HepG2 (cell line): ENCODE results near the gene GAS2L2. TPM values are rescaled to one million over a fixed set of nuclear protein-coding genes. Genes with fewer than 3 reads are reported as not detected.

ENCODE experiments used
- ATAC-seq: fragments of 200-7000 bp; cut with Tn5 transposase; 3 replicates; pipeline ENCODE4 v1.9.1; 2020; ENCODE audit warnings: mild to moderate bottlenecking, moderate library complexity
- BruUV-seq: library from RNA; stranded (reverse); fragments of 400-500 nt; replicated peaks from 2 replicates; lab custom pipeline; 2021; lab: Mats Ljungman, UMichigan
- CTCF ChIA-PET: fragments of 300-600 bp; formaldehyde crosslinking; extraction: SDS; loops from one replicate; lab custom pipeline; 2021; ENCODE audit warnings: low total read pairs, inconsistent platforms, low intra/inter-chr PET ratio; lab: Yijun Ruan, JAX
- POLR2A ChIA-PET: fragments of 350-600 bp; sonication (Branson Sonifier 250); formaldehyde crosslinking; loops from one replicate; lab custom pipeline; 2020; ENCODE audit warnings: antibody characterized with exemption, inconsistent platforms; lab: Yijun Ruan, JAX
- DNase-seq: peaks from one replicate; pipeline ENCODE4 v3.0.0-alpha.2; 2015; ENCODE audit warnings: low spot score
- FAIRE-seq: peaks from 3 replicates; lab custom pipeline; 2011; peaks lifted over from hg19 to GRCh38; lab: Jason Lieb, UNC
- H2AFZ ChIP-seq: one replicate; pipeline ENCODE4 v1.6.1; 2011; ENCODE audit warnings: low read length, inconsistent platforms
- H3K27ac ChIP-seq: fragments of 300-600 bp; 3 replicates; pipeline ENCODE4 v1.8.0; 2011; ENCODE audit warnings: mixed run types, mild to moderate bottlenecking, mixed read lengths, low read length, inconsistent platforms; ENCODE audit not compliant: insufficient read depth; ENCODE audit errors: extremely low read length
- H3K27me3 ChIP-seq, 2 experiments: fragments of 200-600 bp in 1 of 2; 2 replicates in 1 of 2; 3 replicates in 1 of 2; pipeline versions ENCODE4 v1.6.0 to v1.8.0; 2011; ENCODE audit warnings: low read length in 2 of 2, mild to moderate bottlenecking in 2 of 2, moderate library complexity in 2 of 2, inconsistent platforms in 1 of 2; ENCODE audit not compliant: insufficient read depth in 2 of 2, control insufficient read depth in 1 of 2
- H3K36me3 ChIP-seq, 2 experiments: fragments of 200-600 bp in 1 of 2; replicated peaks in 1 of 2; 2 replicates in 1 of 2; 3 replicates in 1 of 2; pipeline versions ENCODE4 v1.5.1 to v1.8.0; 2011; ENCODE audit warnings: low read length in 2 of 2, inconsistent platforms in 1 of 2; ENCODE audit not compliant: insufficient read depth in 2 of 2, control insufficient read depth in 1 of 2
- H3K4me1 ChIP-seq: 2 replicates; pipeline ENCODE4 v1.5.1; 2012; ENCODE audit warnings: low read length, inconsistent platforms; ENCODE audit not compliant: insufficient read depth
- H3K4me2 ChIP-seq: 2 replicates; pipeline ENCODE4 v1.6.0; 2011; ENCODE audit warnings: low read depth, low read length, inconsistent platforms
- H3K4me3 ChIP-seq, 3 experiments: fragments of 200-600 bp in 1 of 3; sonication (generic), shearing (Covaris generic) in 1 of 3; replicated peaks in 1 of 3; 2 replicates each; pipeline ENCODE4 v1.5.1; 2011 to 2016; ENCODE audit warnings: low read length in 3 of 3, inconsistent platforms in 2 of 3, low read depth in 2 of 3, mild to moderate bottlenecking in 2 of 3, control low read depth in 1 of 3, mixed read lengths in 1 of 3; ENCODE audit not compliant: insufficient read depth in 1 of 3
- H3K79me2 ChIP-seq: one replicate; pipeline ENCODE4 v1.6.1; 2011; ENCODE audit warnings: low read length, inconsistent platforms; ENCODE audit not compliant: insufficient read depth
- H3K9ac ChIP-seq: 2 replicates; pipeline ENCODE4 v1.6.0; 2011; ENCODE audit warnings: mild to moderate bottlenecking, low read depth, low read length, inconsistent platforms; ENCODE audit not compliant: insufficient read depth
- H3K9me3 ChIP-seq: 2 replicates; pipeline ENCODE4 v1.5.1; 2012; ENCODE audit warnings: mild to moderate bottlenecking, low read length
- H4K20me1 ChIP-seq: 2 replicates; pipeline ENCODE4 v1.6.0; 2011; ENCODE audit warnings: inconsistent platforms, mild to moderate bottlenecking, low read length, moderate library complexity; ENCODE audit not compliant: insufficient read depth
- AHR ChIP-seq: IDR thresholded peaks from 2 replicates; pipeline ENCODE4 v1.6.1; 2018; ENCODE audit warnings: missing genetic modification reagents, missing compliant biosample characterization
- ARID2 ChIP-seq: sonication (generic); formaldehyde crosslinking; IDR thresholded peaks from 2 replicates; pipeline ENCODE4 v1.8.1; 2022; ENCODE audit warnings: mild to moderate bottlenecking, missing genetic modification reagents, borderline replicate concordance
- HDAC1 ChIP-seq: sonication (generic); formaldehyde crosslinking; IDR thresholded peaks from 2 replicates; pipeline ENCODE4 v1.5.1; 2020; ENCODE audit warnings: mild to moderate bottlenecking, missing genetic modification reagents
- KAT8 ChIP-seq: IDR thresholded peaks from 2 replicates; pipeline ENCODE4 v1.6.1; 2016; ENCODE audit warnings: missing genetic modification reagents, missing compliant biosample characterization
- KDM4B ChIP-seq: sonication (generic); formaldehyde crosslinking; IDR thresholded peaks from 2 replicates; pipeline ENCODE4 v1.4.0; 2020; ENCODE audit warnings: missing genetic modification reagents
- MBD4 ChIP-seq: IDR thresholded peaks from 2 replicates; pipeline ENCODE4 v1.6.1; 2012; ENCODE audit warnings: low read length, inconsistent platforms, borderline replicate concordance
- MEIS1 ChIP-seq: sonication (generic); formaldehyde crosslinking; IDR thresholded peaks from 2 replicates; pipeline ENCODE4 v1.9.0; 2021; ENCODE audit warnings: mild to moderate bottlenecking, missing genetic modification reagents, moderate library complexity, borderline replicate concordance
- MTF2 ChIP-seq: sonication (generic); formaldehyde crosslinking; IDR thresholded peaks from 2 replicates; pipeline ENCODE4 v1.5.0; 2020; ENCODE audit warnings: missing genetic modification reagents, borderline replicate concordance
- MYC ChIP-seq: sonication (generic); formaldehyde crosslinking; IDR thresholded peaks from 2 replicates; pipeline ENCODE4 v1.9.0; 2021; ENCODE audit warnings: missing genetic modification reagents, borderline replicate concordance
- NCOA2 ChIP-seq: sonication (generic); formaldehyde crosslinking; IDR thresholded peaks from 2 replicates; pipeline ENCODE4 v1.8.0; 2022; ENCODE audit warnings: inconsistent platforms
- SMARCC2 ChIP-seq: fragments of 450-650 bp; IDR thresholded peaks from 2 replicates; pipeline ENCODE4 v1.6.1; 2017; ENCODE audit warnings: antibody characterized with exemption, mild to moderate bottlenecking
- SNAI1 ChIP-seq: sonication (generic); formaldehyde crosslinking; IDR thresholded peaks from 2 replicates; pipeline ENCODE4 v1.5.0; 2020; ENCODE audit warnings: mild to moderate bottlenecking, missing genetic modification reagents, borderline replicate concordance
- SNAPC2 ChIP-seq: sonication (generic); formaldehyde crosslinking; IDR thresholded peaks from 2 replicates; pipeline ENCODE4 v1.8.1; 2022; ENCODE audit warnings: mild to moderate bottlenecking, missing genetic modification reagents
- STAT5B ChIP-seq: sonication (generic); formaldehyde crosslinking; IDR thresholded peaks from 2 replicates; pipeline ENCODE4 v1.4.0; 2020; ENCODE audit warnings: missing genetic modification reagents
- TBP ChIP-seq: sonication (generic); formaldehyde crosslinking; IDR thresholded peaks from 2 replicates; pipeline ENCODE4 v1.5.0; 2020; ENCODE audit warnings: missing genetic modification reagents
- ZNF160 ChIP-seq: sonication (generic); formaldehyde crosslinking; IDR thresholded peaks from 2 replicates; pipeline ENCODE4 v1.8.0; 2022; ENCODE audit warnings: mild to moderate bottlenecking, inconsistent platforms, missing genetic modification reagents
- ZNF230 ChIP-seq: sonication (generic); formaldehyde crosslinking; IDR thresholded peaks from 2 replicates; pipeline ENCODE4 v1.4.0; 2020; ENCODE audit warnings: mild to moderate bottlenecking, missing genetic modification reagents
- ZNF3 ChIP-seq: IDR thresholded peaks from 2 replicates; pipeline ENCODE4 v1.7.0; 2017; ENCODE audit warnings: inconsistent platforms
- ZNF567 ChIP-seq: sonication (generic); formaldehyde crosslinking; IDR thresholded peaks from 2 replicates; pipeline ENCODE4 v1.8.1; 2023; ENCODE audit warnings: mild to moderate bottlenecking, missing genetic modification reagents, borderline replicate concordance
- ZNF703 ChIP-seq: sonication (generic); formaldehyde crosslinking; IDR thresholded peaks from 2 replicates; pipeline ENCODE4 v1.5.1; 2020; ENCODE audit warnings: missing genetic modification reagents, mild to moderate bottlenecking, moderate library complexity, borderline replicate concordance
- ZNF749 ChIP-seq: sonication (generic); formaldehyde crosslinking; IDR thresholded peaks from 2 replicates; pipeline ENCODE4 v1.8.0; 2022; ENCODE audit warnings: mild to moderate bottlenecking, missing genetic modification reagents, moderate library complexity, borderline replicate concordance
- ZNF782 ChIP-seq: sonication (generic); formaldehyde crosslinking; IDR thresholded peaks from 2 replicates; pipeline ENCODE4 v1.4.0; 2020; ENCODE audit warnings: missing genetic modification reagents, mild to moderate bottlenecking, borderline replicate concordance
- ZNF850 ChIP-seq: sonication (generic); formaldehyde crosslinking; conservative IDR thresholded peaks from 2 replicates; pipeline ENCODE4 v1.9.0; 2021; ENCODE audit warnings: mild to moderate bottlenecking, missing genetic modification reagents
- ZSCAN31 ChIP-seq: sonication (generic); formaldehyde crosslinking; IDR thresholded peaks from 2 replicates; pipeline ENCODE4 v1.5.0; 2020; ENCODE audit warnings: low read depth, mild to moderate bottlenecking, missing genetic modification reagents
- WGBS: methylation state at CpG from one replicate; pipeline ENCODE4 v1.1.6; 2017; ENCODE audit warnings: low lambda C conversion rate; 5-methylcytosine and 5-hydroxymethylcytosine counted together
- in situ Hi-C: cut with HindIII; loops from 2 replicates; pipeline ENCODE4 v1.10.0; 2017; ENCODE audit warnings: low pct_unique_long_range_greater_than_20kb; ENCODE audit not compliant: extremely low pct_ligation_motif_present
- intact Hi-C: fragments of 100-400 bp; cut with micrococcal nuclease; formaldehyde crosslinking; loops from one replicate; pipeline ENCODE4 v1.10.0; 2022; ENCODE audit not compliant: unreplicated experiment
- polyA plus RNA-seq, 8 experiments: library from polyadenylated mRNA; depleted of rRNA in 3 of 8; stranded (reverse) in 7 of 8; unstranded in 1 of 8; fragments of >200 nt; fragmentation: Illumina TruSeq in 4 of 8; extraction: Trizol in 4 of 8; gene quantifications; 2 replicates each; pipeline versions ENCODE4 v1.2.1 to v1.2.3, GENCODE V29; 2011 to 2016; ENCODE audit warnings: low read depth in 4 of 8, missing spikeins in 1 of 8, mixed read lengths in 1 of 8; ENCODE audit not compliant: insufficient read depth in 1 of 8
- total RNA-seq, 5 experiments: library from RNA; depleted of rRNA; stranded (reverse); fragments of >200 nt; fragmentation: Illumina TruSeq; extraction: Trizol; gene quantifications; 2 replicates each; pipeline ENCODE4 v1.2.3, GENCODE V29; 2016; ENCODE audit warnings: low read depth in 1 of 5
- TF ChIP-seq, protein P1 (sequence below): sonication (generic); formaldehyde crosslinking; IDR thresholded peaks from 2 replicates; pipeline ENCODE4 v1.4.0; 2020; ENCODE audit warnings: mild to moderate bottlenecking, missing genetic modification reagents, borderline replicate concordance

The GAS2L2 gene
- total and polyA plus RNA-seq, 2 of the 13 experiments (the other 11 are each of a cell fraction or from before 2014, with no cell fraction given): not detected

DNA sequence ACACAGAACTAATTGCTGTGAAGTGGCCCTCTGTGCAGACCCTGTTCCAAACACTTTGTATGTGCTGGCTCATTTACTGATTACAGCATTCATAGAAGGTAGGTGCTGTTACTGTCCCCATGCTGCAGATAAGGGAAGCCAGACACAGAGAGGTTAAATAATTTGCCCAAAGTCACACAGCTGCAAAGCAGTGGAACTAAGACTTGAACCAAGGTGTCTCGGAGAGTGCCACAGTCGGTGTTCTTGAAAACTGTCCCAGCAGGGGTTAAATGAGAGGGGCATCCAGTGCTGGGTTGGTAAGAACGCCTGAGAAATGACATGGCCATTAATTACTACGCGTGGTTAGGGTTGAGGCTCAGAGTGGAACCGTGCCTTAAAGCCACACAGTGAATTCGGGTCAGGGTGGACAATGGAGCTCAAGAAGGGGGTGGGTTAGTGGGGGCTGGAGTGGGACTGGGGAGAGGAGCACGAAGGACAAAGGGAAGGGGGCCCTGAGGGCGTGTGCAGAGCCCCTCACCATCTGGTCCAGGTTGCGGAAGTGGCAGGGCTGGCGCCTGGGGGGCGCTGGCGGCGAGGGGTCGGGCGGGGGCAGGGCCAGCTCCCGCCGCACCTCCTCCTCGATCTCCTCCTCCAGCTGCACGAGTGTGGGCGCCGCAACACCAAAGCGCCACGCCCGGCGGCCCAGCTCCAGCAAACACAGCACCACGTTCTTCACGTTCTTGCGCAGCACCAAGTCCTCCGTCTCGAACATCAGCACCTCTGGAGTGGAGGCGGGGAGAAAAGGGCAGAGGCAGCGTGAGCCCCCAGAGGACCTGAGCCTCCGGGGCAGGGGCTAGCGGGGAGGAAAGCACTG lies 3.3 kb downstream of the GAS2L2 start (continued):
- TF ChIP-seq ZNF703 (CRISPR knock-in tag): no peak
- no peak for TF ChIP-seq ZNF3 (CRISPR knock-in tag)
- peak; percentile 19; the same call in 1 of the 2 replicates for TF ChIP-seq MYC (CRISPR knock-in tag)
- TF ChIP-seq ZNF230 (CRISPR knock-in tag): no peak
- TF ChIP-seq HDAC1: no peak

DNA sequence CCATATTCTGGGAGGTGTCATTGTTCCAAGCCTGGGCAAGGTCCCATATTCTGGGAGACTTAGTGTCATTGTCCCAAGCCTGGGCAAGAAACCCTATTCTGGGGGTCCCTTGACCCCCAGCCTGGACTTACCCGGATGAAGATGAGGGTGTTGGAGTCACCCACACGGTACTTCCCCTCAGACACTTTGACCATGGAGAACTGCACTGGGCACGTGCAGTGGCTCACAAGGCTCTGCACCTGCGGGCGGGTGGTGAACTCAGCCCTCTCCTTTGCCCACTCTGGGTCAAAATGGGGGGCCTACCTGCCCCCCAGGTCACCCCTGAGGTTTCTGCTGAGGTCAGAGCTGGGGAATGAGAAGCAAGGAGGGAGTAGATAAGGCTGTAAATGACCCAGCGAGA lies 4.1 kb downstream of the GAS2L2 start:
- CTCF ChIA-PET: no interaction called here
- no TSS peak for BruUV-seq
- no peak for DNase-seq
- Histone ChIP-seq H3K9ac (no peak overlapping the region), H2AFZ (no peak overlapping the region), H3K36me3 (no peaks in the 10 kb centered on the region), H3K27ac (no peak overlapping the region), H3K4me3 (no peak overlapping the region), H3K4me1 (peaks cover 21% of the 10 kb centered on the region), H4K20me1 (no peaks in the 10 kb centered on the region), H3K27me3 (peaks cover 3 to 73% of the 10 kb centered on the region in 2 experiments; a peak in 4 of 5 replicates), H3K79me2 (no peaks in the 10 kb centered on the region), H3K4me2 (no peak overlapping the region), H3K9me3 (no peaks in the 10 kb centered on the region)
- FAIRE-seq: no peak
- WGBS: 100% methylated on average over 1 of the region's 6 CpGs
- TF ChIP-seq MEIS1 (no peak), ARID2 (CRISPR knock-in tag) (no peak), ZNF850 (no peak), KAT8 (CRISPR knock-in tag) (no peak), SNAPC2 (CRISPR knock-in tag) (no peak), ZNF567 (CRISPR knock-in tag) (no peak), SNAI1 (CRISPR knock-in tag) (no peak), ZNF749 (CRISPR knock-in tag) (no peak), AHR (CRISPR knock-in tag) (no peak), ZSCAN31 (CRISPR knock-in tag) (no peak), MBD4 (no peak), TBP (no peak), SMARCC2 (no peak), ZNF160 (CRISPR knock-in tag) (no peak), MTF2 (CRISPR knock-in tag) (no peak), STAT5B (CRISPR knock-in tag) (no peak), NCOA2 (no peak), ZNF782 (CRISPR knock-in tag) (no peak), KDM4B (CRISPR knock-in tag) (no peak)
- TF ChIP-seq, protein P1, sequence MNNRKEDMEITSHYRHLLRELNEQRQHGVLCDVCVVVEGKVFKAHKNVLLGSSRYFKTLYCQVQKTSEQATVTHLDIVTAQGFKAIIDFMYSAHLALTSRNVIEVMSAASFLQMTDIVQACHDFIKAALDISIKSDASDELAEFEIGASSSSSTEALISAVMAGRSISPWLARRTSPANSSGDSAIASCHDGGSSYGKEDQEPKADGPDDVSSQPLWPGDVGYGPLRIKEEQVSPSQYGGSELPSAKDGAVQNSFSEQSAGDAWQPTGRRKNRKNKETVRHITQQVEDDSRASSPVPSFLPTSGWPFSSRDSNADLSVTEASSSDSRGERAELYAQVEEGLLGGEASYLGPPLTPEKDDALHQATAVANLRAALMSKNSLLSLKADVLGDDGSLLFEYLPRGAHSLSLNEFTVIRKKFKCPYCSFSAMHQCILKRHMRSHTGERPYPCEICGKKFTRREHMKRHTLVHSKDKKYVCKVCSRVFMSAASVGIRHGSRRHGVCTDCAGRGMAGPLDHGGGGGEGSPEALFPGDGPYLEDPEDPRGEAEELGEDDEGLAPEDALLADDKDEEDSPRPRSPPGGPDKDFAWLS (CRISPR knock-in tag): no peak
- POLR2A ChIA-PET: no interaction called here
- intact Hi-C loops: loop anchor here (5.0 kb wide), 1 partner anchor 192 kb away; no protein-coding TSS in a partner anchor
- in situ Hi-C loops: loop anchor here (5.0 to 25.0 kb wide), 3 partner anchors 137 to 437 kb away; no protein-coding TSS in a partner anchor
- ATAC-seq: no peak
